GM21528 (cell line): Measurements from ENCODE around the gene ADCYAP1.
"Not testable (repeated sequence)": the region's sequence is repeated elsewhere in the genome, so short reads cannot be mapped to it uniquely, and the experiment has no call there.

Experiments
- ATAC-seq: cut with Tn5 transposase; IDR thresholded peaks from one replicate; pipeline ENCODE4 v1.9.1; 2021; ENCODE audit warnings: mild to moderate bottlenecking, moderate library complexity; ENCODE audit not compliant: unreplicated experiment, low FRiP score

The ADCYAP1 gene

GRCh38 chr18:904218-905090, at the start of gene ADCYAP1:
Gene ADCYAP1 (plus strand): TSS chr18:904871. CDS start chr18:905387, 516 bp downstream.
- ATAC-seq, result no peak

- no peak for ATAC-seq
These were observed 46.7 kb upstream of the ADCYAP1 start for GRCh38 chr18:857986-858385.

- ATAC-seq, result peak; percentile 96
These were observed 39.8 kb upstream of the ADCYAP1 start for GRCh38 chr18:864872-865273.

GRCh38 chr18:867257-867656, 37.4 kb upstream of the ADCYAP1 start:
- ATAC-seq, result no peak

- ATAC-seq, result not testable (repeated sequence)
These were observed 31.2 kb upstream of the ADCYAP1 start for GRCh38 chr18:873426-873825.

GRCh38 chr18:875912-876311, 28.8 kb upstream of the ADCYAP1 start:
- no peak for ATAC-seq

GRCh38 chr18:877238-877637, 27.4 kb upstream of the ADCYAP1 start:
- ATAC-seq, result no peak

GRCh38 chr18:886076-886475, 18.6 kb upstream of the ADCYAP1 start:
- no peak for ATAC-seq

- ATAC-seq, result no peak
These were observed 17.0 kb upstream of the ADCYAP1 start for GRCh38 chr18:887716-888115.

GRCh38 chr18:892316-892715, 12.4 kb upstream of the ADCYAP1 start:
- ATAC-seq, result no peak

GRCh38 chr18:896315-896714, 8.4 kb upstream of the ADCYAP1 start:
- no peak for ATAC-seq

GRCh38 chr18:901761-902160, 2.9 kb upstream of the ADCYAP1 start:
- no peak for ATAC-seq

GRCh38 chr18:902229-902628, 2.4 kb upstream of the ADCYAP1 start:
- ATAC-seq, result no peak

- no peak for ATAC-seq
These were observed 970 bp upstream of the ADCYAP1 start for GRCh38 chr18:903701-904100.

- ATAC-seq, result no peak
These were observed 756 bp downstream of the ADCYAP1 start for GRCh38 chr18:905307-905947.

- no peak for ATAC-seq
These were observed 1.3 kb downstream of the ADCYAP1 start for GRCh38 chr18:905948-906415.

- ATAC-seq, result no peak
These were observed 1.9 kb downstream of the ADCYAP1 start for GRCh38 chr18:906416-907114.

- no peak for ATAC-seq
These were observed 2.6 kb downstream of the ADCYAP1 start for GRCh38 chr18:907115-907884.

- no peak for ATAC-seq
These were observed 3.5 kb downstream of the ADCYAP1 start for GRCh38 chr18:907885-908757.
